ENCODE data around the gene CFAP299.

Gene CFAP299

GRCh38 chr4:80999943-81000342 is 664.4 kb downstream of the CFAP299 start:
- DNase-seq (ENCODE audit: low spot score): no peak
- TF ChIP-seq CTCF (conservative IDR thresholded peaks at IDR 0.05; ENCODE audit: low read depth): no peak
- no peak overlapping the region for H3K27ac ChIP-seq
- ChIA-PET CTCF (interaction anchor here (0.7 kb wide), 1 partner anchor 10 kb away, joined by 4 read pairs; no protein-coding TSS in a partner anchor), POLR2A (ENCODE audit: low non-redundant PET) (no interaction called here)

GRCh38 chr4:81003597-81004111 is 668.1 kb downstream of the CFAP299 start:
- TF ChIP-seq CTCF (conservative IDR thresholded peaks at IDR 0.05; ENCODE audit: low read depth): no peak
- ChIA-PET CTCF (interaction anchor here (0.6 kb wide), 2 partner anchors 644 to 720 kb away, joined by 3 to 4 read pairs; no protein-coding TSS in a partner anchor), POLR2A (ENCODE audit: low non-redundant PET) (no interaction called here)
- DNase-seq (ENCODE audit: low spot score): no peak
- no peak overlapping the region for H3K27ac ChIP-seq

- DNase-seq (ENCODE audit: low spot score): no peak
- no peak for TF ChIP-seq CTCF (conservative IDR thresholded peaks at IDR 0.05; ENCODE audit: low read depth)
- CTCF ChIA-PET: interaction anchor here (1.2 kb wide), 1 partner anchor 17 kb away, joined by 3 read pairs; no protein-coding TSS in a partner anchor
- H3K27ac ChIP-seq: no peak overlapping the region
- POLR2A ChIA-PET (ENCODE audit: low non-redundant PET): no interaction called here
Measured at GRCh38 chr4:81007417-81007816, 671.9 kb downstream of the CFAP299 start.
